ENCODE data around the gene AFAP1.

AFAP1 gene

GRCh38 chr4:7817877-7818398, 121.7 kb downstream of the AFAP1 start:
- DNase-seq = no peak

- no peak for DNase-seq
Measured at GRCh38 chr4:7816771-7817170, 122.9 kb downstream of the AFAP1 start.

DNA sequence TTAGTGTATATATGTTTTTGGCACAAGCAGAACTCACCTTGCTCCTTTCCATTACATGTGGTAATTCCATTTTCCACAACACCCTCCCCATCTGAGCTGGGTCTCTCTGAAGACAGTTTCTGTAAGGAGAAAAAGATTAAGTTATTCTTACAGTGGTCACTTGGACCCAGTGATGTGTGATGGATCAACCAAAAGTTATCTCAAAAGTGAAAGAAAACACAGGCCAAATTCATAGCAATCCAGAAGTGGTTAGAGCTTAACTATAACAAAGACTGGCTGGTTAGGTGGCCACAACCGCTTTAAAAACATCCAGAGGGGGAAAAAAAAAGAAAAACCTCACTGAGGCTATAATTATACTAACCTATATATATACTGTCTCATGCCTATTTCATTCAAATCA, 123.7 kb downstream of the AFAP1 start:
- DNase-seq = no peak

DNA sequence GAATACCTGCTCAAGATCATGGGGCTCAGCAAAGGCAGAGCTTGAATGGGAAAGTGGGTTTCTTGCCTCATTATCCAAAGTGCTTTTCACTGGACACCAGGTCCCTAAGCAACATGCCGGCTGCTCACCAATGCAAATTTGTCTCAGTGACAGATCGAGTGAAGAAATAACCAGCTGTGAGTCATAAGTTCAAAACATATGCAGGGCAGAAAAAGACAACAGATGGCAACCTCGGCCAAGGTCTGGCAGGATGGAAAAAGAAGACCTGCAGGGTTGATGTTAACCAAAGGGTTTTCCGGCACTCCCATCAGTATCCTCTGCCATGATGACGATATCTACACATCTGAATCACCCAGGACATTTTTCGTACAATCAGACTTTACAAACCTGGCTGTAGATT, 124.1 kb downstream of the AFAP1 start:
- no peak for DNase-seq

- DNase-seq = no peak
Measured at GRCh38 chr4:7814451-7814850, 125.2 kb downstream of the AFAP1 start.

- no peak for DNase-seq
Measured at GRCh38 chr4:7813674-7814073, 126.0 kb downstream of the AFAP1 start.

DNA sequence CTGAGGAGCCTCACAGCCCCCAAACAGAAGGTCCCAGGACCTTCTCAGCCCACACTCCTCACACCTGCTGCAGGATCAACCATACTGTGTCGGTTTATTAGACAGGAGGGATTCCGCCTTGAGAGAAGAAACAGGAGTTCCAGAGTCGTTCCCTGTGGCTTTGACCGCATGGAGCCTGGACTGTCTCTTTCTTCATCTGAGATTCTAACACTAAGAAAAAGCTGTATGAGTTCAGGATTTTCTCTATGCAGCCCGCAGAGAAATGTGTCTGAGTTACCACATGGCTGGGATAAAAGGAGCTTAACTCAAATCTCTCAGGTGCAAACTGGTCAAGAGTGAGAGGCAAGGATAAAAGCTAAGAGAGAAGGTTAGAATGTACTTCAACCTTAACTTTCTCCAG, 126.7 kb downstream of the AFAP1 start:
- no peak for DNase-seq

DNA sequence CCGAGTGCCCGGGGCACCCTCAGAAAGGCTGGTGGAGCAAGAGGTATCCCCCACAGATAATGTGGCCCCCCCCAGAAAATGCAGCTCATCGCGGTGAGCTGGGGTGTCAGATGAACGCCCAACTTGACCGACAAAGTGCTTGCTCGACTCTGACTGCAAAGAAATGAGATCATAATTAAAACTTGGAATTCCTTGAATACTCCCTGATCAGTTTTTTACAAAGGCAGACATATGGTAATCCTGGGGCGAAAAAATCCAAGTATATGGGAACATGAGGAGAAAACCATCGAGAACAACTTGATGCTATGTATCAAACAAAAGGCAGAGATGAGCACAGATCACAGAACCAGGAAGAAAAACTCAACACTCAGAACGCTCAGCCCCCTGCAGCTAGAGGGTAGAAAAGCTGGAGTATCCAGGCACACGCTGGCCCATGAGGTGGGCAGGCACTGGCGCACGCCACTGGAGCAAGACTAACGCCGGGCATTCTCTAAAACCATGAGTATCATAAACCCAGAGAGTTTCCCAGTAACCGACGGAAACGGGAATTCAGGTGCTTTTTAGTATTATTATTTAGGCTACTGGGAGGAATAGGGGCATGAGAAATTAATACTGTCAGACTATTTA, 127.3 kb downstream of the AFAP1 start:
- DNase-seq = no peak

- DNase-seq = no peak
Measured at GRCh38 chr4:7811536-7812191, 128.0 kb downstream of the AFAP1 start.

DNA sequence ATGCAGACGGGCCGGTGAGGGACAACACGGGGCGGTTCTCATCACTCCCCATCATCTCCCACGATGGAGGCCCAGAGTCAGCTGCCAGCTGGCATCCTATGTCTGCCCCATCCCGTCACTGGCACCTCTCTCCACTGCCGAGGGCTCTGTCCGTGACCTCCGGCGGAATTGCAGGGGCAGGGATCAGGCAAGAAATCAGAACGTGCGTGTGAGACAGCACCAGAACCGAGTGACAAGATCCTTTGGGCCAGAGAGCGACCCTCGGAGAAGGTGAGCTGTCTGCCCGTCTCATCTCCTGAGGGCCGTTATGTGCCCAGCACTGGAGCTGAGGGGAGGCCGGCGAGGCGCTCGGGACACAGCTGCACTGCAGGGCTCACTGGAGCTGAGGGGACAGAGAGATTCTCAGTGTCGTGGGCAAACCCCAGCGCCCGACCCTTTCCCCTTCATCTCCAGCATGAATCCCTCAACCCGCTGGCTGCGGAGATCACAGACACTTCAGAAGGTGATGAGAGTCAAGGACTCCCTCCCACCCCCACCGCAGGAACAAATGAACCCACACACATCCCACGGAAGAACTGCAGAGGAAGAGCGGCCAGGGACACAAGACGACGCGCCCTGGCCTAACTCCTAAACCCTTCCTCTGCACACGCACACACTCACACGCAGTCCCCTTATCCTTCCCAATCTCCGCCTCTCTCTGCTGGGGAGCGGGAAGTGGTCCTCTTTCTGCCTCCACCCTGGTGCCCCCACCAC, 128.7 kb downstream of the AFAP1 start:
- DNase-seq = no peak

DNA sequence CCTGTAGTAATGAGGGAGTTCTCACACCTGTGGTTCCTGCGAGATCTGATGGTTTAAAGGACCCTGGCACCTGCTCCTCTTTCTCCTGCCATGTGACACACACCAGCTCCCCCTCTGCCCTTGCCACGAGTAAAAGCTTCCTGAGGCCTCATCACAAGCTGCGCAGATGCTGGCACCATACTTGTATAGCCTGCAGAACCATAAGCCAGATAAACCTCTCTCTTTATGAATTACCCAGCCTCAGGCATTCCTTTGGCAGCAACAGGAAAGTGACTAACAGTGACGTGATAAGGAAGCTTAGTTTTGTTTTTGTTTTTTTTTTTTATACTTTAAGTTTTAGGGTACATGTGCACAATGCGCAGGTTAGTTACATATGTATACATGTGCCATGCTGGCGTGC, 130.9 kb downstream of the AFAP1 start:
- no peak for DNase-seq

DNA sequence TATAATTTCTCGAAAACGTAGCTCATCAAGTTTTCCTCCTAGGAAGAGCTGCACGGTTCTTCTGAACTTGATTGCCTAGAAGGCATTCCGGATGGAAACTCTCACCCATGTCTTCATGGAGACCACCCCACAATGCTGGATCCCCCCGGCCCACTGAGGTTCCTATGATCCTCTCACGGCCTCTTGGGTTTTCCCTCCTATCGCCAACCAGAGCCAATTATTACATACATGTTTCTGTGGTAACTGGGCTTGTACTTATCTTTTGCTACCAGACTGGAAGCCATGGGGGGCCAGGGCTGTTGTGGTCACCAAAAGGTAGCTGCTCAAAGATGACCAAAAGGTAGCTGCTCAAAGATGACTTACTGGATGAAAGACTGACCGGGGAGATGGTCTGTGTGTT, 131.5 kb downstream of the AFAP1 start:
- no peak for DNase-seq

DNA sequence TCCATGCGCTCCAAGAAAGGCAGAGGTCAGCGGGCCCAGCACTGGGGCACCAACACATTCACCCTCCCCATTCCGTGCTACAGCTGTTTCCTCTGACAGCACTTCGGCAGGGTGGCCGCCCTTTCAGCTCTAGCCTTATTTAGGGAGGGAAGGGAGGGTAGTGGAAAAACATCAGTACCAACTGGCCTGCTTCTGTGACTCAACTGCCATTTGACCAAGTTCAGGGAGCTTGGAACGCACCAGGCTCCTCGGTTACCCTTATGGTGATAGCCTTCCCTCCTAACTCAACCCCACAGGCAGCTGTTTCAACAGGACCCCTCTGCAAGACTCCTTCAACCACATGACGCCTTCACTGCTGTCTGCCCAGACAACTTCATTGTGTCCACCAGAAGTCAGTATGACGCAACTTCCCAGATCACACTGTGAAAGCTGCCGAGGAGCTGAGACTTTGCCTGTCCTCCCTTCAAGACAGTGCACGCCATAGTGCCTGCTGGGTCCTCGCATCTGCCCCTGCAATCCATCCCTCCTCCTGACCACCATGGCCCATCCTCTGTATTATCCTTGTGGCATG, 132.2 kb downstream of the AFAP1 start:
- no peak for DNase-seq

- no peak for DNase-seq
Measured at GRCh38 chr4:7806338-7807090, 133.1 kb downstream of the AFAP1 start.

DNA sequence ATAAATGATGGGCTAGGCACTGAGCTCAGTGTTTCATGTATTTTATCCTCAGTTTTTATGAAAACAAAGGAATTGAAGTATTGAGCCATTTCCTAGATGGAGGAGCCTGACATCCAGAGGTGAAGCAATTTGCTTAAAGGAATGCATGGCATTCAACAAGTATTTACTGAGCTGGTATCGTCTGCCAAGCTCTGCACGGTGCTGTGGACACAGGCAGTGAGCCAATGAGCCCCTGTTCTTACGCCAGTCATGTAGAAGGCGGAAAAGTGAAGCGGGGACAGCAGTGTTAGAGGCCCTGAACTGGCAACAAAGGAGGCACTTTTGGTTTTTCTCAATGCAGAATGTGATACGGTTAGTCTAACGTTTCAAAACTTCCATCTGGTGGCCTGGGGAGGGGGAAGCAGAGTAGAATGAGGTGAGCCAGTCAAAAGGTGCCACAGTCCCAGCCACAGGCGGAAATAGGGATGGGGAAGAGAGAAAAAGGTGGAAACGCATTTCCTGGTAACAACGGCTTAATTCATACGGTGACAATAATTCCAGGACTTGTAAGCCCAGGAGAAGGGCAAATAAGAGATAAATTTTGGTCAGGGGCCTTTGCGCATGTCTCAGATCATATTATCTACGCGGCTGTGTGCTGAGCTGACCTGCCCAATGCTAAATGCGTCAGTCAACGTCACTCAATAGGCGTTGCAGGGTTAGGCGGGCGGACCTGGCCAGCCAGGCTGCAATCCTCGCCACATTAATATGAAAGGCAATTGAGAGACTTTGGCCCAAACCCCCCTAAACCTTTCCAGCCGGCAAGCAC, 133.9 kb downstream of the AFAP1 start:
- no peak for DNase-seq

DNA sequence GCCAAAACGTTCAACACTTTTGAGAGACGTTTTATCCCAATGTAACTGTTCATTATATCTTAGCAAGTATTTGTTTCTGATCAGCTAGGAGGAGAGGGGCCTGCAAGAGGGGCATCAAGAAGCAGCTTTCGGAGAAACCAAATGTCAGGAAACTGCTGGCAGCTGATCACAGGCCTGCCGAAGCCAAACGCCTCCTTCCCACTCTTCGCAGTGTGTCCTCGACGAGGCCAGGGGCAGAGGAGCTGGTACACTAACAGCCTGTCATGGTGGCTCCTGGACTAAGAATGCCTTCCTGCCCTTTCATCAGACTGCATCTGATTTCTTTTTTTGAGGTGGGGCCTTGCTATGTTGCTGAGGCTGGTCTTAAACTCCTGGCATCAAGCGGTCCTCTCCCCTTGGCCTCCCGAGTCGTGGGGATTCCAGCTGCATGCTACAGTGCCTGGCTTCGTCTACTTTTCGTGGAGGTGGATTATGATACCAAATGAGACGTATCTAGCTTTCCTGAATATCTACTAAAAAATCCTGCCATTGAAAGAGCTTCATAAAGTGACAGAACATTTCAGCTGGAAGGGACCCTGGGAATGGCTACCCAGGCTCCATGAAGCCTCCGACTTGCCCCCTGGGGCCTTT, 134.8 kb downstream of the AFAP1 start:
- DNase-seq = no peak

- peak; percentile 86 for DNase-seq
Measured at GRCh38 chr4:7803992-7804755, 135.5 kb downstream of the AFAP1 start.

GRCh38 chr4:7803371-7803770, 136.3 kb downstream of the AFAP1 start:
- no peak for DNase-seq

GRCh38 chr4:7802093-7802726, 137.5 kb downstream of the AFAP1 start:
- peak; percentile 83 for DNase-seq

GRCh38 chr4:7801641-7802040, 138.0 kb downstream of the AFAP1 start:
- DNase-seq = no peak

All from stimulated activated CD4-positive, alpha-beta T cell treated with anti-CD3 and anti-CD28 coated beads, Interleukin-4, amount 100 ng/mL, for 1 hour (primary cell).